Right lobe of liver (tissue), 6 donors: ENCODE measurements around the gene MTMR11. TPM values are rescaled to one million over a fixed set of nuclear protein-coding genes. Genes with fewer than 3 reads are reported as not detected.
A peak's percentile ranks its signal among the peaks of the same experiment; 100 is the strongest.

Experiments
- ATAC-seq, 4 donors: fragments of 200-7000 bp; cut with Tn5 transposase; one replicate each; pipeline ENCODE4 v1.9.1; 2020; ENCODE audit warnings: mild to moderate bottlenecking in 4 of 4, moderate library complexity in 4 of 4
- DNase-seq, 3 donors: peaks; one replicate each; pipeline ENCODE4 v3.0.0-alpha.2; 2020
- H3K27ac ChIP-seq, 3 donors: fragments of 200-600 bp; one replicate each; pipeline ENCODE4 v1.8.0; 2022
- H3K27me3 ChIP-seq, 2 donors: fragments of 200-600 bp; one replicate each; pipeline ENCODE4 v1.8.0; 2022
- H3K36me3 ChIP-seq, 4 donors: fragments of 200-600 bp; sonication (generic) in 1 of 4; one replicate each; pipeline versions ENCODE4 v1.5.1 to v1.8.0; 2017 to 2022; ENCODE audit warnings: control low read depth in 1 of 4
- H3K4me1 ChIP-seq, 4 donors: fragments of 200-600 bp; sonication (generic) in 1 of 4; one replicate each; pipeline versions ENCODE4 v1.5.1 to v1.8.0; 2017 to 2022; ENCODE audit warnings: control low read depth in 1 of 4
- H3K4me3 ChIP-seq, 3 donors: fragments of 200-600 bp; one replicate each; pipeline ENCODE4 v1.8.0; 2022
- H3K9me3 ChIP-seq, 4 donors: fragments of 200-600 bp; sonication (generic) in 1 of 4; one replicate each; pipeline versions ENCODE4 v1.5.1 to v1.8.0; 2017 to 2022; ENCODE audit warnings: control low read depth in 1 of 4
- CTCF ChIP-seq, 4 donors: fragments of 200-600 bp in 3 of 4; fragments of 450-650 bp in 1 of 4; IDR thresholded peaks; one replicate each; pipeline versions ENCODE4 v1.5.1 to v1.8.0; 2016 to 2022; ENCODE audit warnings: antibody characterized with exemption in 4 of 4, mild to moderate bottlenecking in 2 of 4
- POLR2A ChIP-seq: fragments of 450-650 bp; IDR thresholded peaks from one replicate; pipeline ENCODE4 v1.6.1; 2017; ENCODE audit warnings: antibody characterized with exemption, mild to moderate bottlenecking
- WGBS: methylation state at CpG from one replicate; pipeline ENCODE4 v1.1.6; 2018; ENCODE audit warnings: low coverage, low lambda C conversion rate; ENCODE audit not compliant: insufficient coverage; ENCODE audit errors: missing lambda C conversion rate; 5-methylcytosine and 5-hydroxymethylcytosine counted together
- intact Hi-C, 2 donors: fragments of 100-400 bp; cut with DNase I; formaldehyde crosslinking; loops; one replicate each; pipeline versions ENCODE4 v1.11.2 to v1.14.1; 2022
- total RNA-seq, 6 experiments: library from RNA; depleted of rRNA in 2 of 6; stranded (reverse); fragments of >200 nt in 2 of 6; fragmentation: NEBNext Ultra II Directional in 3 of 6; extraction: Animal tissue kit (Norgen Biotek cat#: 25700) in 3 of 6; gene quantifications; one replicate each; pipeline versions ENCODE4 v1.1.0 to v1.2.4, GENCODE V29; 2016 to 2023
- donor health status: DM: no; HTN: yes; CAD: no.
- donor health status: DM: no; HTN: no; CAD: no.
- donor health status: DM: no; HTN: no; CAD: no.
- donor health status: DM: no; HTN: yes; CAD: no.
- donor health status: DM: no; HTN: yes; CAD: no.

MTMR11 gene
- total RNA-seq, 6 experiments from 2014 or later = 0.97 to 7.1 (median 3.6) TPM

- intact Hi-C loops = no loop called here
- H3K9me3 ChIP-seq = no peaks in the 10 kb centered on the region
- ATAC-seq (no peak), DNase-seq (no peak)
- peaks cover under 1 to 16% (median 8%) of the 10 kb centered on the region in 4 donors for H3K36me3 ChIP-seq
- H3K27ac ChIP-seq = no peak overlapping the region
- 73% methylated on average over 2 of the region's 2 CpGs for WGBS
- no peak overlapping the region for H3K4me3 ChIP-seq
- H3K27me3 ChIP-seq = no peaks in the 10 kb centered on the region
- TF ChIP-seq CTCF (IDR thresholded peaks at IDR 0.05) (no peak), POLR2A (no peak)
- H3K4me1 ChIP-seq = peaks cover 0 to 10% (median 3%) of the 10 kb centered on the region in 4 donors
Measured at GRCh38 chr1:149929856-149930255, 6.8 kb downstream of the MTMR11 start.

GRCh38 chr1:149928401-149928724 lies 8.3 kb downstream of the MTMR11 start:
- peak overlapping the region; percentile 76 to 94 (median 91) for H3K4me3 ChIP-seq
- intact Hi-C loops = no loop called here
- 0% methylated on average over 1 of the region's 1 CpG for WGBS
- TF ChIP-seq POLR2A (no peak), CTCF (IDR thresholded peaks at IDR 0.05) (no peak)
- peaks cover 0 to 10% (median 3%) of the 10 kb centered on the region in 4 donors for H3K4me1 ChIP-seq
- H3K27me3 ChIP-seq = no peaks in the 10 kb centered on the region
- ATAC-seq = no peak
- no peak for DNase-seq
- H3K36me3 ChIP-seq = peaks cover 16 to 31% (median 23%) of the 10 kb centered on the region in 4 donors
- H3K27ac ChIP-seq = peak overlapping the region; percentile 89 to 99 (median 93)
- H3K9me3 ChIP-seq = no peaks in the 10 kb centered on the region

GRCh38 chr1:149927563-149928400 lies 8.9 kb downstream of the MTMR11 start, which contains the start of gene SF3B4:
Gene SF3B4, minus strand, starts transcription at chr1:149927803. Its CDS starts 44 bp downstream, at chr1:149927759.
- peaks cover 20 to 37% (median 26%) of the 10 kb centered on the region in 4 donors for H3K36me3 ChIP-seq

DNA sequence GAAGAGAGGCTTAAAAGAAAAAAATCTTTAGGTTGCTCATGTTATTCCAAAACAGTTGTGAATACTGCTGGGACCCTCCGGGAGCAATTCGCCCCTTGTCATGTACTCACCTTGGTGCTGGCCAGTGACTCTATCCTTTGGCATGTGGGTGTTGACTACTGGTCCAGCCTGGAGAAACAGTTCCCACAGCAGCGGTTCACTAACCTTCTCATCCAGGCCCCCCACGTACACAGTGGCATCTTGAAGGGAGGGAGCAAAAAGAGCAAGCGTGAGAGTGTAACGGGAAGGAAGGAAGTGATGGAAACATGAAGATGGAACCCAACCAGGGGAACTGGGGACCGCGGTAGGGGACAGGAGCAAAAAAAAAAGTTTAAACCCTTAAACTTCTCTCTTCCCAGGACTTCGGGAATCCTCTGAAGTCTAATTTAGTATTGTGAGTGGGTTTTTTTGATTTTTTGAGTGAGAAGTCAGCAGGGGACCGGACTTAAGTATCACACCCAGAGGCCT lies 9.6 kb downstream of the MTMR11 start:
- intact Hi-C loops = no loop called here
- H3K36me3 ChIP-seq = peaks cover 20 to 42% (median 30%) of the 10 kb centered on the region in 4 donors
- ATAC-seq = no peak
- no peaks in the 10 kb centered on the region for H3K9me3 ChIP-seq
- DNase-seq = no peak
- TF ChIP-seq CTCF (IDR thresholded peaks at IDR 0.05) = no peak
- TF ChIP-seq POLR2A = no peak
- WGBS = 1% methylated on average over 10 of the region's 10 CpGs
- peak overlapping the region; percentile 89 to 99 (median 93) for H3K27ac ChIP-seq
- peaks cover 0 to 10% (median 3%) of the 10 kb centered on the region in 4 donors for H3K4me1 ChIP-seq
- peak overlapping the region; percentile 76 to 94 (median 91) for H3K4me3 ChIP-seq
- no peaks in the 10 kb centered on the region for H3K27me3 ChIP-seq

More at GRCh38 chr1:149927563-149928400, 8.9 kb downstream of the MTMR11 start, which contains the start of gene SF3B4:
- H3K27me3 ChIP-seq = no peaks in the 10 kb centered on the region
- H3K27ac ChIP-seq = peak within 1 kb of the TSS; percentile 89 to 99 (median 93)
- H3K4me1 ChIP-seq = peaks cover 0 to 10% (median 3%) of the 10 kb centered on the region in 4 donors
- TF ChIP-seq POLR2A (peak; percentile 95), CTCF (IDR thresholded peaks at IDR 0.05) (peak in 1 of 4 donors; percentile 9)
- H3K4me3 ChIP-seq = peak within 1 kb of the TSS; percentile 76 to 94 (median 91)
- peak; percentile 98 to 99 (median 98) for ATAC-seq
- intact Hi-C loops = no loop called here
- H3K9me3 ChIP-seq = no peaks in the 10 kb centered on the region
- peak; percentile 96 to 97 (median 97) for DNase-seq
- 0% methylated on average over 16 of the region's 47 CpGs for WGBS
